GM23338 (cell line): ENCODE data around the gene P2RX4.

Experiments
- CTCF ChIP-seq, 2 experiments: fragments of 200-600 bp in 1 of 2; sonication (generic) in 1 of 2; conservative IDR thresholded peaks; 2 replicates each; pipeline versions ENCODE4 v1.5.1 to v1.6.1; 2016 to 2017; ENCODE audit warnings: antibody characterized with exemption in 2 of 2, low read depth in 2 of 2, mild to moderate bottlenecking in 2 of 2, moderate library complexity in 1 of 2
- EZH2 ChIP-seq: fragments of 200-600 bp; sonication (generic); IDR thresholded peaks from one replicate; pipeline ENCODE4 v1.8.0; 2017; ENCODE audit warnings: antibody characterized with exemption, mild to moderate bottlenecking, low read depth; ENCODE audit not compliant: unreplicated experiment
- REST ChIP-seq: IDR thresholded peaks from one replicate; pipeline ENCODE4 v1.6.1; 2018; ENCODE audit warnings: antibody characterized with exemption; ENCODE audit not compliant: unreplicated experiment

GRCh38 chr12:121279071-121279375, 69.1 kb downstream of the P2RX4 start:
- TF ChIP-seq CTCF (conservative IDR thresholded peaks at IDR 0.05; ENCODE audit: low read depth in 2 of 2), result no peak
- TF ChIP-seq EZH2, result no peak
- no peak for TF ChIP-seq REST
